ENCODE measurements around the gene ESPN.

Gene ESPN

GRCh38 chr1:6408023-6408422, 16.6 kb upstream of the ESPN start:
- ChIA-PET CTCF (interaction anchor here (0.7 to 1.1 kb wide), 4 partner anchors 47 to 165 kb away, joined by 3 to 14 read pairs (median 6); no protein-coding TSS in a partner anchor), POLR2A (no interaction called here)
- Histone ChIP-seq H3K4me1 (ENCODE audit: control insufficient read depth, insufficient read depth, low read length) (no peaks in the 10 kb centered on the region), H3K9me3 (ENCODE audit: control insufficient read depth, insufficient read depth, low read depth, low read length) (no peaks in the 10 kb centered on the region), H3K27ac (ENCODE audit: extremely low read depth, low read depth, low read length) (no peak overlapping the region), H3K4me3 (ENCODE audit: low read depth, low read length) (no peak overlapping the region), H3K36me3 (ENCODE audit: control insufficient read depth in 2 of 2, insufficient read depth in 1 of 2, low read length in 2 of 2) (no peaks in the 10 kb centered on the region)
- TF ChIP-seq ZNF24 (tag by site-specific recombination; IDR thresholded peaks at IDR 0.05): no peak
- TF ChIP-seq PRDM6 (tag by site-specific recombination; IDR thresholded peaks at IDR 0.05): no peak
- no peak for TF ChIP-seq ZNF548 (tag by site-specific recombination; IDR thresholded peaks at IDR 0.05)
- TF ChIP-seq ZNF449 (tag by site-specific recombination; IDR thresholded peaks at IDR 0.05): no peak
- no peak for TF ChIP-seq PATZ1 (tag by site-specific recombination; IDR thresholded peaks at IDR 0.05)
- TF ChIP-seq HOXD13 (CRISPR knock-in tag; IDR thresholded peaks at IDR 0.05; ENCODE audit: borderline replicate concordance): no peak
- no peak for TF ChIP-seq ZFP41 (tag by site-specific recombination; IDR thresholded peaks at IDR 0.05; ENCODE audit: borderline replicate concordance)

- no peak overlapping the region for H3K27ac ChIP-seq (ENCODE audit: extremely low read depth, low read depth, low read length)
- H3K9me3 ChIP-seq (ENCODE audit: control insufficient read depth, insufficient read depth, low read depth, low read length): no peaks in the 10 kb centered on the region
- TF ChIP-seq ZNF473 (tag by site-specific recombination; IDR thresholded peaks at IDR 0.05) (no peak), ZNF701 (tag by site-specific recombination; IDR thresholded peaks at IDR 0.05) (no peak), ZNF624 (tag by site-specific recombination; IDR thresholded peaks at IDR 0.05) (no peak), ZNF394 (tag by site-specific recombination; IDR thresholded peaks at IDR 0.05; ENCODE audit: borderline replicate concordance) (no peak), ZNF391 (tag by site-specific recombination; IDR thresholded peaks at IDR 0.05; ENCODE audit: borderline replicate concordance, low read depth) (no peak), ZNF768 (tag by site-specific recombination; IDR thresholded peaks at IDR 0.05) (no peak), ZNF580 (tag by site-specific recombination; IDR thresholded peaks at IDR 0.05) (no peak), ZNF214 (tag by site-specific recombination; IDR thresholded peaks at IDR 0.05; ENCODE audit: borderline replicate concordance) (no peak), ZNF248 (tag by site-specific recombination; IDR thresholded peaks at IDR 0.05) (no peak), ZNF138 (tag by site-specific recombination; IDR thresholded peaks at IDR 0.05; ENCODE audit: borderline replicate concordance) (no peak), ZNF26 (tag by site-specific recombination; IDR thresholded peaks at IDR 0.05) (no peak), PRDM2 (tag by site-specific recombination; IDR thresholded peaks at IDR 0.05; ENCODE audit: borderline replicate concordance) (no peak), ZNF510 (tag by site-specific recombination; IDR thresholded peaks at IDR 0.05; ENCODE audit: insufficient replicate concordance) (no peak), ZNF324 (tag by site-specific recombination; IDR thresholded peaks at IDR 0.05) (no peak), HOXC10 (CRISPR knock-in tag; IDR thresholded peaks at IDR 0.05) (no peak)
- no peak overlapping the region for H3K4me3 ChIP-seq (ENCODE audit: low read depth, low read length)
- CTCF ChIA-PET: interaction anchor here (1.1 to 1.5 kb wide), 2 partner anchors 61 to 162 kb away, joined by 5 to 14 read pairs; no protein-coding TSS in a partner anchor
- no peaks in the 10 kb centered on the region for H3K36me3 ChIP-seq (ENCODE audit: control insufficient read depth in 2 of 2, insufficient read depth in 1 of 2, low read length in 2 of 2)
- POLR2A ChIA-PET: interaction anchor here (0.7 to 0.9 kb wide), 2 partner anchors 15 to 114 kb away, joined by 3 to 4 read pairs; partner anchors contain the start of gene ACOT7
- no peaks in the 10 kb centered on the region for H3K4me1 ChIP-seq (ENCODE audit: control insufficient read depth, insufficient read depth, low read length)
Measured at GRCh38 chr1:6409053-6409452, 15.5 kb upstream of the ESPN start.
